ENCODE results near the gene PLS3. TPM values are rescaled to one million over a fixed set of nuclear protein-coding genes. Genes with fewer than 3 reads are reported as not detected.

Gene PLS3
- total RNA-seq, 3 donors from 2014 or later = 64.6 to 79.5 (median 69.4) TPM

- H3K27ac ChIP-seq = no peak overlapping the region
- H3K9me3 ChIP-seq = no peaks in the 10 kb centered on the region
- intact Hi-C loops (cut with DNase I; ENCODE audit: low total_unique reads) = no loop called here
- DNase-seq (ENCODE audit: low spot score in 2 of 2) = no peak
- no peak overlapping the region for H3K4me3 ChIP-seq
- no peak for TF ChIP-seq POLR2AphosphoS5 (IDR thresholded peaks at IDR 0.05)
- no peaks in the 10 kb centered on the region for H3K36me3 ChIP-seq
- peaks cover 0 to 45% of the 10 kb centered on the region in 2 donors for H3K27me3 ChIP-seq
- H3K4me1 ChIP-seq = no peaks in the 10 kb centered on the region
Observed at GRCh38 chrX:115565888-115566287, 4.9 kb downstream of the PLS3 start.

GRCh38 chrX:115571712-115572111 lies 10.7 kb downstream of the PLS3 start:
- no peaks in the 10 kb centered on the region for H3K9me3 ChIP-seq
- no peak overlapping the region for H3K4me3 ChIP-seq
- intact Hi-C loops (cut with DNase I; ENCODE audit: low total_unique reads) = no loop called here
- TF ChIP-seq POLR2A (IDR thresholded peaks at IDR 0.05) = no peak
- no peak for TF ChIP-seq POLR2AphosphoS5 (IDR thresholded peaks at IDR 0.05)
- TF ChIP-seq, protein P1, sequence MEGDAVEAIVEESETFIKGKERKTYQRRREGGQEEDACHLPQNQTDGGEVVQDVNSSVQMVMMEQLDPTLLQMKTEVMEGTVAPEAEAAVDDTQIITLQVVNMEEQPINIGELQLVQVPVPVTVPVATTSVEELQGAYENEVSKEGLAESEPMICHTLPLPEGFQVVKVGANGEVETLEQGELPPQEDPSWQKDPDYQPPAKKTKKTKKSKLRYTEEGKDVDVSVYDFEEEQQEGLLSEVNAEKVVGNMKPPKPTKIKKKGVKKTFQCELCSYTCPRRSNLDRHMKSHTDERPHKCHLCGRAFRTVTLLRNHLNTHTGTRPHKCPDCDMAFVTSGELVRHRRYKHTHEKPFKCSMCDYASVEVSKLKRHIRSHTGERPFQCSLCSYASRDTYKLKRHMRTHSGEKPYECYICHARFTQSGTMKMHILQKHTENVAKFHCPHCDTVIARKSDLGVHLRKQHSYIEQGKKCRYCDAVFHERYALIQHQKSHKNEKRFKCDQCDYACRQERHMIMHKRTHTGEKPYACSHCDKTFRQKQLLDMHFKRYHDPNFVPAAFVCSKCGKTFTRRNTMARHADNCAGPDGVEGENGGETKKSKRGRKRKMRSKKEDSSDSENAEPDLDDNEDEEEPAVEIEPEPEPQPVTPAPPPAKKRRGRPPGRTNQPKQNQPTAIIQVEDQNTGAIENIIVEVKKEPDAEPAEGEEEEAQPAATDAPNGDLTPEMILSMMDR (IDR thresholded peaks at IDR 0.05) = no peak
- no peak overlapping the region for H3K27ac ChIP-seq
- no peak for DNase-seq (ENCODE audit: low spot score in 2 of 2)
- no peaks in the 10 kb centered on the region for H3K4me1 ChIP-seq
- peaks cover 0 to 20% of the 10 kb centered on the region in 2 donors for H3K27me3 ChIP-seq
- H3K36me3 ChIP-seq = no peaks in the 10 kb centered on the region

DNA sequence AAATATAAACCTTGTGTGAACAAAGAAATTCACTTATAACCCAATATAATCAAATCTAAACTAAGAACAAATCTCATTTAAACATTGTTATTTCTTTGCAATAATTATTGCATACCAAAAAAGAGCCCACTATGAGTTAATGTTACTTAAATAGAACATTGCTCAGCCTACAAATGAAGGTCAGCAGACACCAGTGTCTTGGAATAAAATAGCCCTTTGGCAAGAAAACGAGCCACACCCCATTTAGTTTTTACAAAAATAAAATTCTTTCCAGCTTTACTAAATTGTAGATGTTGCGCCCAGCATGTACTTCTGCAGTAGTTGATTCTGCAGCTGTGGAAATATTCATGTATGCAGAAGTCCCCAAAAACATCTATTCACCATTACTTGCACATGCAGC lies 12.2 kb downstream of the PLS3 start:
- intact Hi-C loops (cut with DNase I; ENCODE audit: low total_unique reads) = no loop called here
- TF ChIP-seq POLR2A (IDR thresholded peaks at IDR 0.05) = no peak
- no peak for TF ChIP-seq POLR2AphosphoS5 (IDR thresholded peaks at IDR 0.05)
- TF ChIP-seq, protein P1 (IDR thresholded peaks at IDR 0.05) = no peak
- Histone ChIP-seq H3K9me3 (no peaks in the 10 kb centered on the region), H3K27me3 (peaks cover 0 to 30% of the 10 kb centered on the region in 2 donors), H3K4me1 (no peaks in the 10 kb centered on the region), H3K4me3 (no peak overlapping the region), H3K36me3 (no peaks in the 10 kb centered on the region), H3K27ac (no peak overlapping the region)
- DNase-seq (ENCODE audit: low spot score in 2 of 2) = no peak

- Histone ChIP-seq H3K27me3 (peaks cover 0 to 41% of the 10 kb centered on the region in 2 donors), H3K9me3 (no peaks in the 10 kb centered on the region), H3K4me1 (no peaks in the 10 kb centered on the region), H3K27ac (no peak overlapping the region), H3K36me3 (no peaks in the 10 kb centered on the region), H3K4me3 (no peak overlapping the region)
- no peak for DNase-seq (ENCODE audit: low spot score in 2 of 2)
- TF ChIP-seq POLR2AphosphoS5 (IDR thresholded peaks at IDR 0.05) (no peak), POLR2A (IDR thresholded peaks at IDR 0.05) (no peak)
- TF ChIP-seq, protein P1 (IDR thresholded peaks at IDR 0.05) = no peak
- intact Hi-C loops (cut with DNase I; ENCODE audit: low total_unique reads) = no loop called here
Observed at GRCh38 chrX:115576676-115577075, 15.7 kb downstream of the PLS3 start.

DNA sequence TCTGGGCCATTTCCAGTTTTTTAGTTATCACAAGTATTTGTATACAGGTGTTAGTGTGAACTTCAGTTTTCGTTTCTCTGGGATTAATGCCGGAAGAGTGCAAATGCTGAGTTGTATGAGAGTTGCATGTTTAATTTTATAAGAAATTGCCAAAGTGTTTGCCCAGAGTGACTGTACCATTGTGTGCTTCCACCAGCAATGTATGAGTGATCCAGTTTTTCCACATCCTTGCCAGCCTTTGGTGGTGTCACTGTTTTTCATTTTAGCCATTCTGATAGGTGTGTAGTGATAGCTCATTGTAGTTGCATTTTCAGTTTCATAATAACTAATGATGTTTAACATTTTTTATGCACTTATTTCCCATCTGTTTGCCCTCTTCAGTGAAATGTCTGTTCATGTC lies 18.4 kb downstream of the PLS3 start:
- no peak overlapping the region for H3K4me3 ChIP-seq
- H3K36me3 ChIP-seq = no peaks in the 10 kb centered on the region
- peaks cover 0 to 61% of the 10 kb centered on the region in 2 donors for H3K27me3 ChIP-seq
- no peak overlapping the region for H3K27ac ChIP-seq
- H3K4me1 ChIP-seq = no peaks in the 10 kb centered on the region
- intact Hi-C loops (cut with DNase I; ENCODE audit: low total_unique reads) = no loop called here
- TF ChIP-seq, protein P1 (IDR thresholded peaks at IDR 0.05) = no peak
- TF ChIP-seq POLR2AphosphoS5 (IDR thresholded peaks at IDR 0.05) = no peak
- TF ChIP-seq POLR2A (IDR thresholded peaks at IDR 0.05) = no peak
- H3K9me3 ChIP-seq = no peaks in the 10 kb centered on the region
- no peak for DNase-seq (ENCODE audit: low spot score in 2 of 2)

DNA sequence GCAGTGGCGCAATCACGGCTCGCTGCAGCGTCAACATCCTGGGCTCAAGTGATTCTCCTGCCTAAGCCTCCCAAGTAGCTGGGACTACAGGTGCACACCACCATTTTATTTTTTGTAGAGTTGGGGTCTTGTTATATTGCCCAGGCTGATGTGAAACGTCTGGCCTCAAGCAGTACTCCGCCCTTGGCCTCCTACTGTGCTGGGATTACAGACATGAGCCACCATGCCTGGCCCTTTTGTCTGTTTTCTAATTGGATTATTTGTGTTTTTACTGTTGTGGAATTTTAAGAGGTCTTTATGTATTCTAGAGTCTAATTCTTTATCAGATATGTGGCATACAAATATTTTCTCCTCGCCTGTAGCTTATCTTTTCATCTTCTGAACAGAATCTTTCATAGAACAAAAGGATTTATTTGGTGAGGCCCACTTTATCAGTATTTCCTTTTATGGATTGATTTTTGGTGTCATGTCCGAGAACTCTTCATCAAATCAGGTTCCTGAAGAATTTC lies 18.9 kb downstream of the PLS3 start:
- Histone ChIP-seq H3K4me1 (no peaks in the 10 kb centered on the region), H3K36me3 (no peaks in the 10 kb centered on the region), H3K27ac (no peak overlapping the region), H3K4me3 (no peak overlapping the region), H3K27me3 (peaks cover 0 to 63% of the 10 kb centered on the region in 2 donors), H3K9me3 (no peaks in the 10 kb centered on the region)
- no peak for DNase-seq (ENCODE audit: low spot score in 2 of 2)
- intact Hi-C loops (cut with DNase I; ENCODE audit: low total_unique reads) = no loop called here
- TF ChIP-seq, protein P1 (IDR thresholded peaks at IDR 0.05) = no peak
- TF ChIP-seq POLR2A (IDR thresholded peaks at IDR 0.05) = no peak

All from breast epithelium (tissue), 4 donors.